Right atrium auricular region (tissue), 2 donors: Measurements from ENCODE around the gene C16orf89. TPM values are rescaled to one million over a fixed set of nuclear protein-coding genes. Genes with fewer than 3 reads are reported as not detected.

ENCODE experiments used
- DNase-seq: peaks from one replicate; pipeline ENCODE4 v3.0.0-alpha.2; 2019; ENCODE audit warnings: low spot score
- H3K27ac ChIP-seq, 2 donors: fragments of 200-600 bp; sonication (generic); 1 replicate in 1 of 2; 2 replicates in 1 of 2; pipeline ENCODE4 v1.5.1; 2016 to 2019
- H3K27me3 ChIP-seq, 2 donors: fragments of 200-600 bp; sonication (generic); one replicate each; pipeline versions ENCODE4 v1.5.1 to v1.6.0; 2017 to 2019
- H3K36me3 ChIP-seq: fragments of 200-600 bp; sonication (generic); one replicate; pipeline ENCODE4 v1.5.1; 2016
- H3K4me1 ChIP-seq, 2 donors: fragments of 200-600 bp; sonication (generic); one replicate each; pipeline versions ENCODE4 v1.5.1 to v1.6.0; 2017 to 2019
- H3K4me3 ChIP-seq, 2 donors: fragments of 200-600 bp; sonication (generic); 1 replicate in 1 of 2; 2 replicates in 1 of 2; pipeline ENCODE4 v1.5.1; 2017 to 2019; ENCODE audit warnings: mild to moderate bottlenecking in 1 of 2, moderate library complexity in 1 of 2
- H3K9me3 ChIP-seq, 2 donors: fragments of 200-600 bp; sonication (generic); one replicate each; pipeline ENCODE4 v1.5.1; 2019
- total RNA-seq, 2 donors: library from RNA; depleted of rRNA; stranded (reverse); fragments of >200 nt; gene quantifications; one replicate each; pipeline ENCODE4 v1.1.0, GENCODE V29; 2016
- TF ChIP-seq, protein P1 (sequence below), 2 donors: fragments of 200-600 bp; sonication (generic); IDR thresholded peaks; one replicate each; pipeline ENCODE4 v1.5.1; 2019; ENCODE audit warnings: antibody characterized with exemption in 2 of 2

The C16orf89 gene
- total RNA-seq, 2 donors from 2014 or later = 5.2 to 5.4 TPM

DNA sequence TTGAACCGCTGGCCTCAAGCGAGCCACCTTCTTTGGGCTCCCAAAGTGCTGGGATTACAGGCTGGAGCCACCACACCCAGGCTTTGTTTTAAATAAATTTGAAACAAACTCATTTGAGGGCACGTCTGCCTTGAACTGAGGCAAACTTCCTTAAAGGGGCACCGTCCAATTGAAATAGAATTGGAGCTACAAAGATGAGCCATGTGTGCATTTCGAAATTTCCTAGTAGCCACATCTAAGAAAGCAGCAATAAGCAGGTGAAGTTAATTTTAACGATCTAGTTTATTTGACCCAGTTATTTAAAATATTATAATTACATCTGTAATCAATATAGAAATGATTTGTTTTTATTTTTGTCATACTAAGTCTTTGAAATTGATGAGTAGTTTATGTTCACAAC is 755 bp upstream of the C16orf89 start:
- DNase-seq = no peak
- Histone ChIP-seq H3K27ac (no peak overlapping the region), H3K4me1 (peaks cover 0 to 13% of the 10 kb centered on the region in 2 donors), H3K9me3 (no peaks in the 10 kb centered on the region), H3K36me3 (no peaks in the 10 kb centered on the region), H3K27me3 (no peaks in the 10 kb centered on the region), H3K4me3 (no peak overlapping the region)
- TF ChIP-seq, protein P1, sequence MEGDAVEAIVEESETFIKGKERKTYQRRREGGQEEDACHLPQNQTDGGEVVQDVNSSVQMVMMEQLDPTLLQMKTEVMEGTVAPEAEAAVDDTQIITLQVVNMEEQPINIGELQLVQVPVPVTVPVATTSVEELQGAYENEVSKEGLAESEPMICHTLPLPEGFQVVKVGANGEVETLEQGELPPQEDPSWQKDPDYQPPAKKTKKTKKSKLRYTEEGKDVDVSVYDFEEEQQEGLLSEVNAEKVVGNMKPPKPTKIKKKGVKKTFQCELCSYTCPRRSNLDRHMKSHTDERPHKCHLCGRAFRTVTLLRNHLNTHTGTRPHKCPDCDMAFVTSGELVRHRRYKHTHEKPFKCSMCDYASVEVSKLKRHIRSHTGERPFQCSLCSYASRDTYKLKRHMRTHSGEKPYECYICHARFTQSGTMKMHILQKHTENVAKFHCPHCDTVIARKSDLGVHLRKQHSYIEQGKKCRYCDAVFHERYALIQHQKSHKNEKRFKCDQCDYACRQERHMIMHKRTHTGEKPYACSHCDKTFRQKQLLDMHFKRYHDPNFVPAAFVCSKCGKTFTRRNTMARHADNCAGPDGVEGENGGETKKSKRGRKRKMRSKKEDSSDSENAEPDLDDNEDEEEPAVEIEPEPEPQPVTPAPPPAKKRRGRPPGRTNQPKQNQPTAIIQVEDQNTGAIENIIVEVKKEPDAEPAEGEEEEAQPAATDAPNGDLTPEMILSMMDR (IDR thresholded peaks at IDR 0.05) = no peak

DNA sequence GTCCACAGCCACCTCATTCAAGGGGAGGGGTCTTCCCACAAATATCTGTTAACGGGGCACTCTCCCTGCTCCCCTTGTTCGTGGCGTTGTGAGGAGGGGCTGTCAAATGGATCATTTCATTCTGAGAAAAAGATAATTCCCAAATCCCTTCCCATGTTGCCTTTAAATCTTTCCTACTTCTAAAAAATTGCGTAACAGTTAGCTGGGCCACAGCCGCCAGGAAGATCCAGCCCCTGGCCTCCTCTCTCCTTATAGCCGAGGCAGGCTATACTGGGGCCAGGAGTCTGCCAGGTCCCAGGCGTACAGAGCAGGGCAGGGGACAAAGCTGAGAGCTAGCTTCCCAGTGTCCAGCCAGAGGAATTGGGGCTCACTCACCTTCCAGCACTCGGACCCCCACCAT is 430 bp downstream of the C16orf89 start:
- no peaks in the 10 kb centered on the region for H3K9me3 ChIP-seq
- H3K4me1 ChIP-seq = peaks cover 0 to 8% of the 10 kb centered on the region in 2 donors
- H3K27ac ChIP-seq = no peak overlapping the region
- TF ChIP-seq, protein P1 (IDR thresholded peaks at IDR 0.05) = no peak
- H3K36me3 ChIP-seq = no peaks in the 10 kb centered on the region
- H3K27me3 ChIP-seq = no peaks in the 10 kb centered on the region
- DNase-seq = no peak
- H3K4me3 ChIP-seq = no peak overlapping the region

DNA sequence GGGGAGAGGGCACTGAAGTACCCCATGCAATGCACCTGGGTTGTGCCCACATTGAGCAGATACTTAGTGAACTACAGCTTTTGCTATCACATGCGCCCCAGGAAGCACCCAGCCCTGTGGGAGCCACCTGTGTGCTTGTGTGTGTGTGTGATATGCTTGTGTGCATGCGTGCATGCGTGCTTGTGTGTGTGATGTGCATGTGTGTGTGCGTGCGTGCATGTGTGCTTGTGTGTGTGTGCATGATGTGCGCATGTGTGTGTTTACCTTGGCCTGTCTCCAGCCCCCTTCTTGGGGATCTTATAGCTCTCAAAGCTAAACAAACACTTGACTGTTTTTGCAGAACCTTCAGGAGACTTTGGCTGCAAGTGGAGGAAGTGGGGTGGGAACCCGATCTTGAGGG is 841 bp downstream of the C16orf89 start:
- no peak overlapping the region for H3K27ac ChIP-seq
- TF ChIP-seq, protein P1 (IDR thresholded peaks at IDR 0.05) = no peak
- no peaks in the 10 kb centered on the region for H3K36me3 ChIP-seq
- DNase-seq = no peak
- no peaks in the 10 kb centered on the region for H3K9me3 ChIP-seq
- H3K4me3 ChIP-seq = no peak overlapping the region
- peaks cover 0 to 8% of the 10 kb centered on the region in 2 donors for H3K4me1 ChIP-seq
- no peaks in the 10 kb centered on the region for H3K27me3 ChIP-seq

DNA sequence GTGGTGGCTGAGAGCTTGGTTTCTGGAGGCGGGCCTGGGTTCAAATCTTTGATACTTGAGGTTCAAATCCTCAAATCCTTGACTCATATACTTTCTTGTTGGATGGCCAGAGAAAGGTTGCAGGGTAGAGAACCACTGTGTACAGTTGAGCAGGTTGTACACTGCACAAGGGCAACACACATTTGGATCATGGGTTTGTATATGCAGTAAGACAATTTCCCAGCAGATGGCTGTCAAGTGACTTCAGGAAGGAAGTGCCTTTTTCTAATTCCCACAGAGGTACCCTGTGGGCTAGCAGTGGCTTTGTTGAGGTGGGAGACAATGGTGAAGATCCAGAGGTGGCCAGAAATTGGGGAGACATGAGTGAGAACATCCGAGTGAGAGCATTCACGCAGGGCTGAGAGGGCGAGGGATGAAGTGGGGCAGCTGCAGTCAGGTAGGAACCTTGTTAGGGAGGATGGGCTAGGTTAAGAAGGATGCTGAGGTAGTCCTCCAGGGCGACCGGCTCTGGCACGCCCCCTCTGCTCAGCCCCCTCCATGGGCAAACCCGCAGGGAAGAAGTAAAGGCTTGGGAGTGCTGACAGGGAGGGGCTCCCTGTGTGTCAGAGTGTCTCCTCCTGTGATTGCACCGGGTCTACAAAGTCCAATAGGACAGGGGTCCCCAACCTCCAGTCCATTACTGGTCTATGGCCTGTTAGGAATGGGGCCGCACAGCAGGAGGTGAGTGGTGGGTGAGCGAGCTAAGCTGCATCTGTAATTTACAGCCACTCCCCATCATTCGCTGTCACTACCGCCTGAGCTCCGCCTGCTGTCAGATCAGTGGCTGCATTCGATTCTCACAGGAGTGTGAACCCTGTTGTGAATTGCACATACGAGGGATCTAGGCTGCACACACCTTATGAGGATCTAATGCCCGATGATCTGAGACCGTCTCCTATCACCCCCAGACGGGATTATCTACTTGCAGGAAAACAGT is 2.7 kb downstream of the C16orf89 start:
- Histone ChIP-seq H3K27me3 (no peaks in the 10 kb centered on the region), H3K4me1 (peaks cover 0 to 8% of the 10 kb centered on the region in 2 donors), H3K36me3 (no peaks in the 10 kb centered on the region), H3K27ac (no peak overlapping the region), H3K9me3 (no peaks in the 10 kb centered on the region), H3K4me3 (no peak overlapping the region)
- DNase-seq = no peak
- TF ChIP-seq, protein P1 (IDR thresholded peaks at IDR 0.05) = no peak

DNA sequence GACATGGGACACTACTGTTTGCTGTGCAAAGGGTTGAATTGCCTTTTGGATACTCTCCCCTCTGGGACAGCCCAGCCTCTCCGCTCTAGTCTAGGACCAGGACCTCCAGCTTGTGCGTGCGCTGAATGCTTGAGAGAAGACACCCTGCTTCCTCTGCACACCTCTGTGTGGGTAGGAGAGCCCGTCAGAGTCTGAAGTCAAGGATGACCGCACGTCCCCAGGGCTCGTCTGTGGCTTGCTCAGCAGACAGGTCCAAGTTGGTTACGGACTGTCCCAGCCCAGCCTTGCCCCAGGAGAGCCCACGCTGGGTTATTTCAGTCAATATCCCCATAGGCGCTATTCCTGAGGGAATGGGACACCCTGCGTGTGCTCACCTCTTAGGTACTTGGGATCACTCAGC is 3.7 kb downstream of the C16orf89 start:
- TF ChIP-seq, protein P1 (IDR thresholded peaks at IDR 0.05) = no peak
- Histone ChIP-seq H3K9me3 (no peaks in the 10 kb centered on the region), H3K27ac (no peak overlapping the region), H3K4me3 (no peak overlapping the region), H3K4me1 (peaks cover 0 to 8% of the 10 kb centered on the region in 2 donors), H3K36me3 (no peaks in the 10 kb centered on the region), H3K27me3 (no peaks in the 10 kb centered on the region)
- DNase-seq = no peak
